K562 (cell line): Measurements from ENCODE around the gene GSTM1. TPM values are rescaled to one million over a fixed set of nuclear protein-coding genes. Genes with fewer than 3 reads are reported as not detected.

Experiments used
- ARID1B ChIP-seq: fragments of 450-650 bp; IDR thresholded peaks from 2 replicates; pipeline ENCODE4 v1.6.1; 2016; ENCODE audit warnings: antibody characterized with exemption, mild to moderate bottlenecking, inconsistent platforms
- DDX20 ChIP-seq: fragments of 450-650 bp; IDR thresholded peaks from 2 replicates; pipeline ENCODE4 v1.6.1; 2016; ENCODE audit warnings: missing genetic modification characterization, low read depth, mild to moderate bottlenecking, missing compliant biosample characterization, moderate library complexity
- E2F1 ChIP-seq: sonication (generic); formaldehyde crosslinking; IDR thresholded peaks from 2 replicates; pipeline ENCODE4 v1.8.1; 2023; ENCODE audit warnings: mild to moderate bottlenecking, missing genetic modification reagents, moderate library complexity
- EHMT2 ChIP-seq: fragments of 450-650 bp; IDR thresholded peaks from 2 replicates; pipeline ENCODE4 v1.6.1; 2018; ENCODE audit warnings: antibody characterized with exemption
- HMG20A ChIP-seq: fragments of 450-650 bp; formaldehyde crosslinking; conservative IDR thresholded peaks from 2 replicates; pipeline ENCODE4 v1.4.0; 2020; ENCODE audit warnings: mild to moderate bottlenecking, mixed read lengths
- LARP7 ChIP-seq: fragments of 450-650 bp; IDR thresholded peaks from 2 replicates; pipeline ENCODE4 v1.6.1; 2016
- MEF2A ChIP-seq: IDR thresholded peaks from 2 replicates; pipeline ENCODE4 v1.6.1; 2011; ENCODE audit warnings: low read depth, mild to moderate bottlenecking, low read length, moderate library complexity; ENCODE audit not compliant: control insufficient read depth
- MIER1 ChIP-seq: fragments of 450-650 bp; IDR thresholded peaks from 2 replicates; pipeline ENCODE4 v1.6.1; 2016; ENCODE audit warnings: antibody characterized with exemption, mild to moderate bottlenecking, low read depth
- MNT ChIP-seq, 2 experiments: fragments of 450-650 bp; conservative IDR thresholded peaks; 2 replicates each; pipeline ENCODE4 v1.6.1; 2017; ENCODE audit warnings: mild to moderate bottlenecking in 2 of 2, moderate library complexity in 2 of 2
- NR2F6 ChIP-seq: fragments of 450-650 bp; formaldehyde crosslinking; IDR thresholded peaks from 2 replicates; pipeline ENCODE4 v1.4.0; 2020; ENCODE audit warnings: mild to moderate bottlenecking
- PPARD ChIP-seq: fragments of 250-450 bp; sonication (Bioruptor Pico); IDR thresholded peaks from 2 replicates; pipeline ENCODE4 v1.8.0; 2022; ENCODE audit warnings: inconsistent platforms, mild to moderate bottlenecking, moderate library complexity
- SIX5 ChIP-seq, 2 experiments: IDR thresholded peaks; 2 replicates each; pipeline ENCODE4 v1.6.1; 2011; ENCODE audit warnings: low read length in 2 of 2, borderline replicate concordance in 1 of 2, low read depth in 1 of 2, mild to moderate bottlenecking in 1 of 2, moderate library complexity in 1 of 2; ENCODE audit not compliant: insufficient read depth in 1 of 2
- TBL1XR1 ChIP-seq, 2 experiments: IDR thresholded peaks; 2 replicates each; pipeline ENCODE4 v1.6.1; 2012; ENCODE audit warnings: improper control_type of control experiment in 2 of 2, low read length in 2 of 2, mild to moderate bottlenecking in 1 of 2
- TCF7 ChIP-seq: sonication (generic); IDR thresholded peaks from 2 replicates; pipeline ENCODE4 v1.6.1; 2016; ENCODE audit warnings: antibody characterized with exemption, borderline replicate concordance
- TCFL5 ChIP-seq: fragments of 250-450 bp; sonication (Bioruptor Pico); conservative IDR thresholded peaks from 2 replicates; pipeline ENCODE4 v1.6.1; 2021; ENCODE audit warnings: mild to moderate bottlenecking, moderate library complexity, matching md5 sums
- THAP12 ChIP-seq: fragments of 250-450 bp; sonication (Bioruptor Pico); IDR thresholded peaks from 2 replicates; pipeline ENCODE4 v1.9.0; 2021; ENCODE audit warnings: mild to moderate bottlenecking, inconsistent platforms
- ZBTB49 ChIP-seq: sonication (generic); formaldehyde crosslinking; IDR thresholded peaks from 2 replicates; pipeline ENCODE4 v1.8.0; 2022; ENCODE audit warnings: missing genetic modification reagents, mild to moderate bottlenecking, borderline replicate concordance
- ZBTB8A ChIP-seq: fragments of 450-650 bp; IDR thresholded peaks from 2 replicates; pipeline ENCODE4 v1.6.1; 2018; ENCODE audit warnings: mild to moderate bottlenecking, moderate library complexity; ENCODE audit not compliant: partially characterized antibody
- ZEB2 ChIP-seq: fragments of 450-650 bp; IDR thresholded peaks from 2 replicates; pipeline ENCODE4 v1.6.1; 2016
- ZFX ChIP-seq: sonication (generic); formaldehyde crosslinking; IDR thresholded peaks from 2 replicates; pipeline ENCODE4 v1.8.0; 2022; ENCODE audit warnings: mild to moderate bottlenecking, missing genetic modification reagents, moderate library complexity
- ZNF124 ChIP-seq: sonication (generic); formaldehyde crosslinking; IDR thresholded peaks from 2 replicates; pipeline ENCODE4 v1.8.1; 2022; ENCODE audit warnings: missing genetic modification reagents
- ZNF584 ChIP-seq: fragments of 200-800 bp; sonication (Bioruptor generic); IDR thresholded peaks from 2 replicates; pipeline ENCODE4 v1.6.1; 2016; ENCODE audit warnings: low read depth, mild to moderate bottlenecking, missing genetic modification characterization, missing compliant biosample characterization
- ZNF717 ChIP-seq: fragments of 250-450 bp; sonication (Bioruptor Pico); IDR thresholded peaks from 2 replicates; pipeline ENCODE4 v1.5.0; 2021
- polyA plus RNA-seq, 8 experiments: library from polyadenylated mRNA; depleted of rRNA in 4 of 8; stranded (reverse) in 5 of 8; unstranded in 3 of 8; fragments of >200 nt; fragmentation: Nextera tagmentation in 2 of 8; fragmentation: Illumina TruSeq in 1 of 8; extraction: Ambion mirVana in 2 of 8; extraction: Trizol in 1 of 8; gene quantifications; 2 replicates each; pipeline versions ENCODE4 v1.2.1 to v1.2.3, GENCODE V29; 2011 to 2014; ENCODE audit warnings: inconsistent platforms in 1 of 8, missing spikeins in 1 of 8
- total RNA-seq, 7 experiments: library from RNA; depleted of rRNA in 6 of 7; stranded (reverse); fragments of >200 nt in 6 of 7; fragmentation: Illumina TruSeq in 2 of 7; extraction: Trizol in 2 of 7; gene quantifications; 2 replicates each; pipeline versions ENCODE4 v1.2.1 to v1.2.3, GENCODE V29; 2011 to 2021; ENCODE audit warnings: low replicate concordance in 1 of 7

Gene GSTM1
- total and polyA plus RNA-seq, 9 of the 15 experiments (the other 6 are each of a cell fraction or from before 2014, with no cell fraction given), result not detected

DNA sequence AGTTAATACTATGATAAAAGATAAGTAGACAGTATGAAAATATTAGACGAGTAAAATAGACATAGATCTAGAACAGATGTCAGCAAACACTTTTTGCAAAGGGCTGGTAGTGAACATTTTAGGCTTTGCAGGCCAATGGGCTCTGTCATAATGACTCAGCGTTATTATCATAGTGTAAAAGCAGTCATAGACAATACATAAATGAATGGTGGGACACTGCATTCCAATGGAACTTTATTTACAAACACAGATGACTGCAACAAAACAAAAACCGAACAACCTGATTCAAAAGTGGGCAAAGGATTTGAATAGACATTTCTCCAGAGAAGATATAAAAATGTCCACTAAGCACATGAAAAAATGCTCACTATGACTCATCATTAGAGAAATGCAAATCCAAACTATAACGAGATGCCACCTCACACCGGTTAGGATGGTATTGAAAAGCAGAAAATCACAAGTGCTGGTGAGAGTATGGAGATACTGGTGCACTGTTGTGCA lies 31.8 kb downstream of the GSTM1 start (continued):
- no peak for TF ChIP-seq THAP12
- no peak for TF ChIP-seq LARP7
- TF ChIP-seq ZFX (CRISPR knock-in tag), result peak; percentile 48
- no peak for TF ChIP-seq TCF7
- no peak for TF ChIP-seq PPARD (CRISPR knock-in tag)
- TF ChIP-seq MEF2A, result no peak
- no peak for TF ChIP-seq TBL1XR1 (IDR thresholded peaks at IDR 0.05; ENCODE audit: low read length in 2 of 2)
- no peak for TF ChIP-seq HMG20A
- no peak for TF ChIP-seq MNT (conservative IDR thresholded peaks at IDR 0.05)
- TF ChIP-seq E2F1 (CRISPR knock-in tag), result no peak
- TF ChIP-seq ZNF124, result no peak
- TF ChIP-seq ZNF584 (CRISPR knock-in tag), result no peak
- peak; percentile 84 for TF ChIP-seq ARID1B
- no peak for TF ChIP-seq SIX5 (IDR thresholded peaks at IDR 0.05; ENCODE audit: borderline replicate concordance in 1 of 2, insufficient read depth in 1 of 2, low read depth in 1 of 2, low read length in 2 of 2)
- TF ChIP-seq EHMT2, result no peak
- TF ChIP-seq ZBTB49, result no peak
- 0 out of 2 replicates have a peak, but pooled peaks have one; percentile 57 for TF ChIP-seq DDX20 (tag)
- TF ChIP-seq ZEB2, result no peak
- no peak for TF ChIP-seq NR2F6 (CRISPR knock-in tag)
- no peak for TF ChIP-seq ZBTB8A
- no peak for TF ChIP-seq MIER1
- TF ChIP-seq ZNF717 (CRISPR knock-in tag), result no peak
- TF ChIP-seq TCFL5 (CRISPR knock-in tag), result no peak
